Uterus (tissue), 4 donors: ENCODE measurements around the gene GGTLC2. TPM values are rescaled to one million over a fixed set of nuclear protein-coding genes. Genes with fewer than 3 reads are reported as not detected.

ENCODE experiments used
- DNase-seq, 2 donors: peaks; one replicate each; pipeline ENCODE4 v3.0.0-alpha.2; 2019 to 2020
- H3K27ac ChIP-seq, 2 donors: fragments of 200-600 bp; sonication (generic); 1 replicate in 1 of 2; 2 replicates in 1 of 2; pipeline ENCODE4 v1.5.1; 2016 to 2018
- H3K27me3 ChIP-seq, 2 donors: fragments of 200-600 bp; sonication (generic); one replicate each; pipeline ENCODE4 v1.5.1; 2018 to 2019; ENCODE audit warnings: control low read depth in 1 of 2
- H3K36me3 ChIP-seq, 2 donors: fragments of 200-600 bp; sonication (generic); one replicate each; pipeline ENCODE4 v1.5.1; 2019; ENCODE audit warnings: control low read depth in 1 of 2
- H3K4me1 ChIP-seq, 2 donors: fragments of 200-600 bp; sonication (generic); one replicate each; pipeline ENCODE4 v1.5.1; 2018 to 2019; ENCODE audit warnings: control low read depth in 1 of 2
- H3K4me3 ChIP-seq, 2 donors: fragments of 200-600 bp; sonication (generic); 1 replicate in 1 of 2; 2 replicates in 1 of 2; pipeline ENCODE4 v1.5.1; 2018 to 2019; ENCODE audit warnings: mild to moderate bottlenecking in 1 of 2
- H3K9me3 ChIP-seq, 2 donors: fragments of 200-600 bp; sonication (generic); one replicate each; pipeline ENCODE4 v1.5.1; 2019; ENCODE audit warnings: control low read depth in 1 of 2
- POLR2A ChIP-seq, 2 donors: fragments of 450-650 bp; IDR thresholded peaks; one replicate each; pipeline ENCODE4 v1.6.1; 2016; ENCODE audit warnings: antibody characterized with exemption in 2 of 2, mild to moderate bottlenecking in 1 of 2, moderate library complexity in 1 of 2
- intact Hi-C: fragments of 100-400 bp; cut with DNase I; formaldehyde crosslinking; loops from one replicate; pipeline ENCODE4 v1.15.1; 2023; ENCODE audit warnings: low total_unique reads
- total RNA-seq, 4 donors: library from RNA; depleted of rRNA in 3 of 4; stranded (reverse); fragments of >200 nt in 3 of 4; gene quantifications; one replicate each; pipeline versions ENCODE4 v1.1.0 to v1.2.4, GENCODE V29; 2014 to 2023
- TF ChIP-seq, protein P1 (sequence below), 4 experiments: fragments of 200-600 bp in 2 of 4; fragments of 450-650 bp in 2 of 4; sonication (generic) in 2 of 4; IDR thresholded peaks; one replicate each; pipeline ENCODE4 v1.5.1; 2016 to 2019; ENCODE audit warnings: antibody characterized with exemption in 4 of 4, mild to moderate bottlenecking in 2 of 4, moderate library complexity in 1 of 4
- donor health status: DM: yes; HTN: yes; CAD: no.

The GGTLC2 gene
- total RNA-seq, 4 donors from 2014 or later = not detected

DNA sequence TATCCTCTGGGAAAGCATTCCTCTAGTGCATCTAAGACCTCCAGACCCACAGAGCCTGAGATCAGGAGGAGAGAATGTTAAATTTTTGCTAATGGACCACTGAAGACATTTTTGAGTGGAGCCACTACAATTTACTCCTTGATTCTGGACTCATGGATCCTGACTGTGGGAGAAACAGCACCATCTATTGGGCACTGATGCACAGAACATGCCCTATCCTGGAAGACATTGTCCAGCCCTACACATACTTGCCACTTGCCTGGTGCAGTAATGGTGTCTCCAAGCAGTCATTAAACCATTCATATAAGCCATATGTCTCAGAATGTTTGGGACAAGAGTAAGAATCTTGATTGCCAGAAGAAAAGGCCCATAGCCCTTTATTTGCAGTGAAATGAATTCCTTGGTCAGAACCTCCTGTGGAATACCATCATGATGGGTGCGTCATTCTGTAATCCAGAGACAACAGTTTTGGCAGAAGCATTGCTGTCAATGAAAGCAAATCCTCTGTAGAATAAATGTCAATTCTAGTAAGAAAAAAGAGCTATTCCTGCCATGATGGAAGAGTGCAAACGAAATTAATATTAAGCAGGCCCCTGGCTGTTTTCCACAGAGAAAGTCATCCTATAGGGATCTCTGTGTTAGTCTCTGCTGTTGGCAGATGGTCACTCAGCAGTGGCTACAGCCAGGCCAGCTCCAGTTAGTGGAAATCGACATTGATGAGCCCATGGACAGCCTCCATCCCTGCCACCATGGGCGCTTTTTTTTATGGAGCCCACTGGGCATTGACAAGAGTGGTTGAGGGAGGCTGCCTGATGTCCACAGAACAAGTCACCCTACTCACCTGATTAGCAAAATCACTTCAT is 43.5 kb downstream of the GGTLC2 start:
- intact Hi-C loops = no loop called here
- no peaks in the 10 kb centered on the region for H3K36me3 ChIP-seq
- TF ChIP-seq POLR2A (IDR thresholded peaks at IDR 0.05) = no peak
- TF ChIP-seq, protein P1, sequence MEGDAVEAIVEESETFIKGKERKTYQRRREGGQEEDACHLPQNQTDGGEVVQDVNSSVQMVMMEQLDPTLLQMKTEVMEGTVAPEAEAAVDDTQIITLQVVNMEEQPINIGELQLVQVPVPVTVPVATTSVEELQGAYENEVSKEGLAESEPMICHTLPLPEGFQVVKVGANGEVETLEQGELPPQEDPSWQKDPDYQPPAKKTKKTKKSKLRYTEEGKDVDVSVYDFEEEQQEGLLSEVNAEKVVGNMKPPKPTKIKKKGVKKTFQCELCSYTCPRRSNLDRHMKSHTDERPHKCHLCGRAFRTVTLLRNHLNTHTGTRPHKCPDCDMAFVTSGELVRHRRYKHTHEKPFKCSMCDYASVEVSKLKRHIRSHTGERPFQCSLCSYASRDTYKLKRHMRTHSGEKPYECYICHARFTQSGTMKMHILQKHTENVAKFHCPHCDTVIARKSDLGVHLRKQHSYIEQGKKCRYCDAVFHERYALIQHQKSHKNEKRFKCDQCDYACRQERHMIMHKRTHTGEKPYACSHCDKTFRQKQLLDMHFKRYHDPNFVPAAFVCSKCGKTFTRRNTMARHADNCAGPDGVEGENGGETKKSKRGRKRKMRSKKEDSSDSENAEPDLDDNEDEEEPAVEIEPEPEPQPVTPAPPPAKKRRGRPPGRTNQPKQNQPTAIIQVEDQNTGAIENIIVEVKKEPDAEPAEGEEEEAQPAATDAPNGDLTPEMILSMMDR (IDR thresholded peaks at IDR 0.05) = peak; percentile 47 to 69 (median 64)

DNA sequence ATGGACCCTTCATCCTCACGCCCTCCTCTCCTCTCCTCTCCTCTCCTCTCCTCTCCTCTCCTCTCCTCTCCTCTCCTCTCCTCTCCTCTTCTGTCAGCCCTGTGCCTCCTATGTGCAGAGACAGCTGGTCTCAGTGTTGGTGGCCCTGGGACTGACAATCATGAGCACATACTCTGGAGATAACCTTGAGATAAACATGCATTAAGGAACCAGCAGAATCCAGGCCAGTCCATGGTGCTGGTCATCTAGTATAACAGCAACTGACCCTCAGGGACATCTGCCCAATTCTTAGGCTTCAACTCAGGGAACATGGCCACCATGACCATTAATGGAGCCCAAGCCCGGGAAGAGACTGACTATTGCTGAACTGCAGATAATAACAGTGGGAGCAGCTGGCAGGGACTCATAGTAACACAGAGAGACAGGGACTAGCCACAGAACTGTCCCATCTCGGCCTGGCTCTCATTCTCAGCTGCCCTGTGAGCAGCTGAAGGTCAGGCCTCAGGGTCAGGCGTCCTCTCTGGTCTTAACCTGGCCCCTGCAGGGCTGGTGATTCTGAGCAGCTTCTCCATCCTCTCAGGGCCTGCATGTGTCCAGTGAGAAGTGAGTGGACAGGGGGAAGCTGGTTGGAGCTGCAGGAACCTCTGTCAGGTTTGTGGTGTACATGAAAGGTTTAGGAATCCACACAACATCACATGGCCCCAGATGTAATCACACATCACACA is 45.4 kb downstream of the GGTLC2 start:
- intact Hi-C loops = no loop called here
- TF ChIP-seq, protein P1 (IDR thresholded peaks at IDR 0.05) = no peak
- no peak for TF ChIP-seq POLR2A (IDR thresholded peaks at IDR 0.05)

More for the DNA sequence above, 43.5 kb downstream of the GGTLC2 start:
- Histone ChIP-seq H3K27ac (no peak overlapping the region), H3K4me1 (no peaks in the 10 kb centered on the region), H3K27me3 (no peaks in the 10 kb centered on the region), H3K9me3 (no peaks in the 10 kb centered on the region), H3K4me3 (no peak overlapping the region)
- DNase-seq = peak in 1 of 2 donors; percentile 25

DNA sequence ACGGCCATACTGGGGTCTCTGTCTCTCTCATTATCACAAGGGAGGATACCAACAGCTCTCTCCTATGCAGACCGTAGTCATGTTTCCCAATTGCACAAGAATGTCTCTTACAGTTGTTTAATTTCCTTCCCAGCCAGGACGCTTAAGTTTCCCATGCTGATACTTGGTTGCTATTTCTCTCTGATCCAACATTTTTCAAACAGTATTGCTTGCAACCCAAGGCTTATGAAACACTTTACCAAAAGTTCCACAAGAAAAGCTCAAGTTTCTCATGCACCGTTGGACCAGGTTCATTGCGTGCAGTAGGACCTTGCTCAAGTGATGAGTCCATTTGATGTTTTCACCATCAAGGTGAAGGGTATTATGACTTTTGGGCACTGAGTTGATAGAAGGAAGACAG is 46.6 kb downstream of the GGTLC2 start:
- TF ChIP-seq, protein P1 (IDR thresholded peaks at IDR 0.05) = no peak
- TF ChIP-seq POLR2A (IDR thresholded peaks at IDR 0.05) = no peak
- Histone ChIP-seq H3K36me3 (no peaks in the 10 kb centered on the region), H3K27me3 (no peaks in the 10 kb centered on the region), H3K9me3 (no peaks in the 10 kb centered on the region), H3K4me1 (no peaks in the 10 kb centered on the region), H3K27ac (no peak overlapping the region), H3K4me3 (no peak overlapping the region)
- DNase-seq = no peak
- intact Hi-C loops = no loop called here

More for the DNA sequence above, 45.4 kb downstream of the GGTLC2 start:
- Histone ChIP-seq H3K4me1 (no peaks in the 10 kb centered on the region), H3K27me3 (no peaks in the 10 kb centered on the region), H3K9me3 (no peaks in the 10 kb centered on the region), H3K27ac (no peak overlapping the region), H3K4me3 (no peak overlapping the region), H3K36me3 (no peaks in the 10 kb centered on the region)
- no peak for DNase-seq

DNA sequence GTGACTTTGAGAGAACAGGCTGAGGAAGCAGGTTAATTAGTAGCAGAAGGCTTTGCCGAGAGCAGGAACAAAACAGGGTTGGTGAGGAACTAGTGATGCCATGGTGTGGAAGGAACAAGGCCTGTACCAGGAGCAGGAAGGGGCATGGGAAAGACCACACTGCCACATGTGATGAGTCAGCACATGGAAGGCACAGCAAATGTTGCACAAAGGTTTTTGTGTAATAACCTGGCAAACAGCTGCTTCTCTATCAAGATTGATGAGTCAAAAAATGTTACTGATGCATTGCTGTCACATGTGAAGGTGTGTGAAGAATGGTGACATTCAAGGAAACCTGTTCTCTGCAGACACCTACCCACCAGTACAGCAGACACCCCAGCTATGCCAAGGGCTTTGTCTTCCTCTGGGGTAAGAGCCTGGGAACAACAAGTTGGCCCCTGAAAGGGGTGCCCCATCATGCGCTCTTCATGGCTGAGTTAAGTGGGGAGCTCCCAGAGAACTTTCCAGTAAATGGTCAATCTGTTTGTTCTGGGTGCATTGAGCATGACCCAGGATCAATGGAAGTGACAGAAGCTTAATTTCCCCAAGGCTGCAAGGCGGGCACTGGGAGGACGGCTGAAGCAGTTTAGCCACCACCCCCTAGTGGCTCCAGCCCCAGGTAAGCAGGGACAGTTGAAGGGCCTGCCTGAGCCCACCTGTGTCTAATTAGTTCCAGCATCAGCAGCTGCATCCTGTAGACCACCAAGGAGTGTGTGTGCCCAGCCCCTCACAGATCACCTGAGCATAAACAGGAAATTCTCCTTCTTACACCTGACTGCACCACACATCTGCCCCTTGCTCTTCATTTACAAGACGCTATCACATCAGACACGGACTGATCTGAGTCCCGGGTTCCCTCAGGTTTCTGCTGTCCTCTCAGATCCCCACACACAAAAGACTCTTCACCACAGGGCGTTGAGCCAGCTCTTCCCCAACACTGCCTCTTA is 47.6 kb downstream of the GGTLC2 start:
- Histone ChIP-seq H3K27me3 (no peaks in the 10 kb centered on the region), H3K4me3 (no peak overlapping the region), H3K27ac (no peak overlapping the region), H3K9me3 (no peaks in the 10 kb centered on the region), H3K36me3 (no peaks in the 10 kb centered on the region), H3K4me1 (no peaks in the 10 kb centered on the region)
- TF ChIP-seq, protein P1 (IDR thresholded peaks at IDR 0.05) = no peak
- no peak for TF ChIP-seq POLR2A (IDR thresholded peaks at IDR 0.05)
- DNase-seq = no peak
- intact Hi-C loops = no loop called here
